Hematopoietic multipotent progenitor cell treated with erythropoietin and hydrocortisone succinate and interleukin-3 and kit ligand, for 8 days (in vitro differentiated cells): ENCODE data around the gene DUSP5.
A peak's percentile ranks its signal among the peaks of the same experiment; 100 is the strongest.
"Not testable (repeated sequence)": the region's sequence is repeated elsewhere in the genome, so short reads cannot be mapped to it uniquely, and the experiment has no call there.

ENCODE experiments used
- DNase-seq: peaks from one replicate; pipeline ENCODE4 v3.0.0-alpha.2; 2015

Gene DUSP5

DNA sequence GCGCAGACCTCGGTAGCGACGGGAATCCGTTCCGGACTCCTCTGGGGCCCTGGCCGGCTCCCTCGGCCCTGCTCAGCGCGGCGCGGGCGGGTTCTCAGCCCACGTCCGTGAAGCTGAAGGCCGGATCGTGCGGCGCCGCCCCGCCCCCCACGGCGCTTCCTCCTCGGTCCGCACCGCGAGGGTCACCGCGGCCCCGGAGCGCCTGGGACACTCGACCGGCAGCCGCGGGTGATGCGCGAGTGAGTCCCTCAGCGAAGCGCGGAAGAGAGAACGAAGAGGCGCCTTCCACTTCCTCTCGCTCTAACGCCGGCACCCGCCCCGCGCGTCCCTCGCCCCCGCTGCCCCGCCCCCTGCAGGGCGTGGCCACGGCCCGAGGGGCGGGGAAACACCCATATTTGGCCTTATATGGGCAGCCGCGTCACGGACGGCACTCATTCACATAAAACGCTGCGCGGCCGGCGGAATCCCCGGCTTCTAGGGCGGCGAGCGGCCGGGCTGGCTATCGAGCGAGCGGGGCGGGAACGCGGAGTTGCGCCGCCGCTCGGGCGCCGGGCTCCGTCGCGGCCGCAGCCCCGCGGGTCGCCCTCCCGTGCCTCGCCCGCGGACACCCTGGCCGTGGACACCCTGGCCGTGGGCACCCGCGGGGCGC, at the start of gene DUSP5:
DUSP5 (plus strand) TSS at position 470 of the 649 bp plus-strand sequence. CDS start 215 bp downstream, outside the sequence.
- DNase-seq: peak; percentile 93

- no peak for DNase-seq
These were observed 48.9 kb upstream of the DUSP5 start for GRCh38 chr10:110448682-110449418.

GRCh38 chr10:110455446-110455845, 42.3 kb upstream of the DUSP5 start:
- DNase-seq: no peak

- DNase-seq: no peak
These were observed 41.7 kb upstream of the DUSP5 start for GRCh38 chr10:110456046-110456445.

DNA sequence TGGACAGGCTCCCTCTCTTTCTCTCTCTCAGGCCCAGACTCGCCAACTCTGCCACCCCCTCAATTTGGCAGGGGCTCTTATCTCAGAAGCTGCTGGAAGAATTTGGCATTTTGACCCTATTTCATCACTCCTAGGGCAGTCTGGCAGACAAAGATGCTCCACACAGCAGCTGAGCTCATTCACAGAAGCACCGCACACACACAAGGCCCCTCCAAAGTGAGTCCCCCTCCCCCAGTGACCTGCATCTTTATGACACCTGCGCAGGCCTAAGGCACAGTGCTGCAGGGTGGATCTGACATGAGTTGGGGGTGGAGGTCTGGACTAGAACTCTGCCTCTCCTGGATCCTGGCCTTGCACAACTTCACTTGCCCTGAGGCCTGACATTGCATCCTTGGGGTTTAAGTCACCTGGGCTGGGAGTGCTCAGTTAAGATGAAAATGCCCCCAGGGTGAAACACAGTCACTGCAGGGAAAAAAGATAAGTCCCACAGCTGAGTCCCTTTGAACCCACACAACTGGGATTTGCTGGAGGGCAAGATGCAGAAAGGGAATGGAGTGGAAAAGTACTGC, 41.1 kb upstream of the DUSP5 start:
- DNase-seq: no peak

DNA sequence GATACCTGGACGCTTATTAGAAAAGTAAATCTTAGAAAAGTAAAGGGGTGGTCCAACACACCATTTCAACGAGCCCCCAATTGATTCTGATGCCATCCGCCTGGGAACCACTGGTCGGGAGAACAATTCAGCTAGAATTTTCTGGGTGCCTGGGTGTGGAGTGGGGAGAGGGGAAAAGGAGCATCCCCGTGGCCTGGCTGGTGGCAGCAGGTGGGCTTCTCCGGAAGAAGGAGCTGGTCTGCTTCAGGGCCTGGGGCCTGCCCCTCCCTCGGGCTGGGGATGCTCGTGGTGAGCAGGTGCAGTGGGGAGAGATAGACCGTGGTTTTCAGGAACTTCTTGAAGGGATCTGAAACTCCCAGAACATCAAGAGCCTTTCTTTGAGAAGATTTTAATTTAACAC, 39.9 kb upstream of the DUSP5 start:
- no peak for DNase-seq

DNA sequence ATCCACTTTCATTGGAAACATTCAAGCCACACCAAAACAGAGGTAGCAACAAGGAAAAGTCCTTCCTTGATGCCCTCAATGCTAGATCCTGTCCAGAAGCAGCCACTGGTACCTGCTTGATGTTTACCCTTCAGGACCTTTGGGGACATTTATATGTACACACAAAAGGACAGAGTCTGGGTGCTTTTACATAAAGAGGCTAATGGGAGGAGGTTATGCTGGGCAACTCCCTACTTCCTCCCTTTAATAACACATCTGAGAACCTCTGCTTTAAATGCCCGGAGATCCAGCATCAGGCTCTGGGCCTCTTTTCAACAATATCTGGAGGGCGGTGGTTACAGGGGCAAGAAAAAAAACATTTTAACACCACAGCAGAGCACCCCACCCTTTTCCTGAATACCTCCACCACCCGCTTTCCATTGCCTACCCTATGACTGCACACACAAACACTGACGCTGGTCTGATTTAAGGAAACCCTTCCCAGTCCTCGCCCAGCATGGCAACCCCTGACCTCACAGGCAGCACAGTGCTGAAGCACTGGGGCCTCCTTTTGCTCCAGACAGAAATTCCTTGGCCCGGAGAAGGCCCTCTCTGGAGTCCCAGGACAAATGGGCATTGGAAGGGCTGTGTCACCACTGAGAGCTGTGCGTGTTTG, 39.3 kb upstream of the DUSP5 start:
- DNase-seq: no peak

DNA sequence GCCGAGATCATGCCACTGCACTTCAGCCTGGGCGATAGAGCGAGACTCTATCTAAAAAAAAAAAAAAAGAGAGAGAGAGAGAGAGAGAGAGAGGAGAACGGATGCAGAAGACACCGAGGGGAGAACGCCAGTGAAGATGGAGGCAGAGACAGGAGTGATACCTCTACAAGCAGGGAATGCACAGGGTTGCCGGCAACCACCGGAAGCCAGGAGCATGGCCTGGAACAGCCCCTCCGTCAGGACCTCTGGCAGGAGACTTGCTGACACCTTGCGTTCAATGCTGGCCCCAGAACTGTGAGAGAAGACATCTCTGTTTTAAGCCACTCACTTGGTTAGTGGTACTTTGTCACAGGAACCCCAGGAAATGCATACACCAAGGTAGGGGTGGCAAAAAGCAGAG, 38.1 kb upstream of the DUSP5 start:
- no peak for DNase-seq

- DNase-seq: no peak
These were observed 37.4 kb upstream of the DUSP5 start for GRCh38 chr10:110460111-110460809.

GRCh38 chr10:110461088-110461487, 36.6 kb upstream of the DUSP5 start:
- DNase-seq: no peak

DNA sequence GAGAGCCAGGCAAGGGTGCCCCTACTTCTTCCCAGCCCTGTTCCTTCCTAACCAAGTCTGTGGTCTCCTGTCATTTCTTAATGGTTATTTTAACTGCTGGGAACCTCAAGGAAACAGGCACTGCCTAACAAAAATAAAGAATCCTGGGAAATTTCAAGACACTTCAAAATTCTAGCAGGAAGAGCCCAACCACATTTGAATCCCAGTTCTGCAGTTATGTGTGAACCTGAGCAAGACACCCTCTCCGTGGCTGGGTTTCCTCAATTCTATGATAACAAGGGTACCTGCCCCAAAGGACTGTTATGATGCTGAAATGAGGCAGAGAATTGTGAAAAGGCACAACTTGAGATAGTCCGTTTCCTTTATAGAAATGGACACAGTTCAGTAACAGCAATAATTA, 36.2 kb upstream of the DUSP5 start:
- DNase-seq: no peak

DNA sequence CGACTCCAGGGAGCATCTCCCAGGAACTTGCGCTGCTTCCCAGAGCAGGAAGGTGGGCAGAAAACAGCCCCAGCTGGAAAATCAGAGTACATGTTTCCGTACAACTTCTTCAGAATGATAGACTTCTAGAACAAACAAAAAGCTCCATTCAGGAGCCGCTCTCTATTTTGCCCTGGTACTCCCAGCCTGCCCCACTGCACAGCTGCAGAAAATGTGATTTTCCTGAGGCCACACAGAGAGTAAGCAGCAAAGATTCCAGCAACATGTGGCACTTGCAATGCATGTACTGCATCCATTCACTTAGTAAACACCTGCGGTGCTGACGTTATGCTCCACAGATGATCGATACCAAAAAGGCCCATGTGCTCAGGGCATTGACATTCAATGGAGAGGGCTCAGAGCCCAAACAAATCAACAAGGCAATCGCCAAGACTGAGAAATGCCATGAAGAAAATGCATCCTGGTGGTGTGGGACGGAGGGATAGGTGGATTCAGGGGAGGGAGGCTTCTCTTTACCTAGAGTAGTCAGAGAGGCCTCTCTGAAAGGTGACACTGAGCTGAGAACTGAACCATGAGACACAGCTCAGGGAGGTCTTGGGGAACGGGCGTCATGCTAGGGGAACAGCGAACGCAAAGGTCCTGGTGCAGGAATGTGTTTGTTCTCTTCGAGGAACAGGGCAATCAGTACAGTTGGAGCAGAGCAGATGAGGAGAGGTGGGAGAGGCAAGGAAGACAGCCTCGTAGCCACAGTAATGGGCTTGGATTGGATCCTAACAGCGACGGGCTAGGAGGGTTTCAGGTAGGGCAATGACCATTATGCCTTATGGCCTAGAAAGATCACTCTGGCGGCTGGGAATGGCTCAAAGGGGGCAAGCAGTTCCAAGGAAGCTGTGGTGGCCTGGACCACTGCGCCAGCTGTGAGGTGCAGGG, 35.3 kb upstream of the DUSP5 start:
- DNase-seq: no peak

DNA sequence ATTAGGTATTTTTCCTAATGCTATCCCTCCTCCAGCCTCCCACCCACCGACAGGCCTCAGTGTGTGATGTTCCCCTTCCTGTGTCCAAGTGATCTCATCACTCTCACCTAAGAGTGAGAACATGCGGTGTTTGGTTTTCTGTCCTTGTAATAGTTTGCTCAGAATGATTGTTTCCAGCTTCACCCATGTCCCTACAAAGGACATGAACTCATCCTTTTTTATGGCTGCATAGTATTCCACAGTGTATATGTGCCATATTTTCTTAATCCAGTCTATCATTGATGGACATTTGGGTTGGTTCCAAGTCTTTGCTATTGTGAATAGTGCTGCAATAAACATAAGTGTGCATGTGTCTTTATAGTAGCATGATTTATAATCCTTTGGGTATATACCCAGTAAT, 29.4 kb upstream of the DUSP5 start:
- not testable (repeated sequence) for DNase-seq

DNA sequence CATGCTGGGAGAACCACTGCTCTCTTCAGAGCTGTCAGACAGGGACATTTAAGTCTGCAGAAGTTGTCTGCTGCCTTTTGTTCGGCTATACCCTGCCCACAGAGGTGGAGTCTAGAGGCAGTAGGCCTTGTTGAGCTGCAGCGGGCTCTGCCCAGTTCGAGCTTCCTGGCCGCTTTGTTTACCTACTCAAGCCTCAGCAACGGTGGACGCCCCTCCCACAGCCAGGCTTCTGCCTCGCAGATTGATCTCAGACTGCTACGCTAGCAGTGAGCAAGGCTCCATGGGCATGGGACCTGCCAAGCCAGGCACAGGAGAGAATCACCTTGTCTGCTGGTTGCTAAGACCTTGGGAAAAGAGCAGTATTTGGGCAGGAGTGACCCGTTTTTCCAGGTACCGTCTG, 27.2 kb upstream of the DUSP5 start:
- DNase-seq: not testable (repeated sequence)

DNA sequence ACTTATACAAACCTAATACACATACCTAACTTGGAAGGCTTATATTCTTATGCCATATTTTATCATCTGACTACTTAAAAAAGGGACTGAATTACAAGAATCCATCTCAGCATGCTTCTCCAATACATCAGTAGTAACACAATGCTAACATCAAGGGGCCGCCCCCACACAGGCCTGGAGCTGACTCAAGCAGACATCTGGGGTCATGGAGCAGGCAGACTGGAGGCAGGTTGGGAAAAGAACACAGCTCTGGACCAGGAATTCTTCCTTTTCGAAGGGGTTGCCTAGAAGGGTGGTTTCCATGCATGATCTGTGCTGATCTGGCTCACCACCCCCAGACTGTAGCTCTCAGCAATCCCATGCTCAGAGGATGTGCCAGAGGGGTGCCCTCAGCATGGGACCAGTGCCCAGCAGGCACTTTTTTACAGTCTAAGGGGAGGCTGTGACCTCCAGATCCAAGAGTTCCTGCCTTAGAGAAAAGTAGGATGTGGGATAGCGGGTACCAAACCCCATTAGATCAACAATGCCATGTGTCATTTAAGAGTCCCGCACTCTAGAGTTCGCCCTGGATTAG, 26.1 kb upstream of the DUSP5 start:
- no peak for DNase-seq

DNA sequence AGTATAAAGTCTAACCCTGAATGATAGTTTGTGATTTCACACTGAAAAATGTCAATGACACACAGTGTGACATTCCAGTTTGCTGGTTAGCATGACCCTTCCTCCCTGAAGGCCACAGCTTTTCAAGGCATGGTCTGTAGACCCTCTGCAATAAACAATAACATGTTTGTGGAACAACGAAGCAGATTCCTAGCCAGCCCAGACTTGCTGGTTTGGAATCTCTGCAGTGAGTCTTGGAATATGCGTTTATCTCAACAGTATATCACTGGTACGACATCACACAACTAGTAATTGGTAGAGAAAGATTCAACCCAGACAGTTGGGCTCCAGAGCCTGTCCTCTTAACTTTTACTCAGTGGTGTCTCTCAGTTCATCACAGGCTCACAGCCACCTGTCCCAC, 23.7 kb upstream of the DUSP5 start:
- DNase-seq: no peak

DNA sequence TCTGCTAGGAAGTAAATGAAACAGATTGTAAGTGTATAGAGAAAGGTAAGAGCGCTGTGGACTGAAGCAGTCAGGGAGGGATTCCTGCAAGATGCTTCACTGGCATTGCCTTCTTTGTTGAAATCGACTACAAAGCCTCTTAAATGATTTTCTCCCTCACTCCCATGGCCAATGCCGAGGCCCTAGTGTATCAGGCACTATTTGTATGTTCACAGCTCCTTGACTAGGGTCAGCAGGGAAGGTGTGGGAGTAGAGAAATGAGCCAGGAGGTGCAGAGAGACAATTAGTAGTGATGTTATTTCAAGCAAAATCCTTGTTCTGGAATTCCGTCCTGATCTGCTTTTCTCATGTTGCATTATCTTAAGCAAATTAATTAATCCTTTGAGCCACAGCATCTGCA, 22.9 kb upstream of the DUSP5 start:
- no peak for DNase-seq

- no peak for DNase-seq
These were observed 21.8 kb upstream of the DUSP5 start for GRCh38 chr10:110475722-110476515.

GRCh38 chr10:110479710-110480109, 18.0 kb upstream of the DUSP5 start:
- no peak for DNase-seq

DNA sequence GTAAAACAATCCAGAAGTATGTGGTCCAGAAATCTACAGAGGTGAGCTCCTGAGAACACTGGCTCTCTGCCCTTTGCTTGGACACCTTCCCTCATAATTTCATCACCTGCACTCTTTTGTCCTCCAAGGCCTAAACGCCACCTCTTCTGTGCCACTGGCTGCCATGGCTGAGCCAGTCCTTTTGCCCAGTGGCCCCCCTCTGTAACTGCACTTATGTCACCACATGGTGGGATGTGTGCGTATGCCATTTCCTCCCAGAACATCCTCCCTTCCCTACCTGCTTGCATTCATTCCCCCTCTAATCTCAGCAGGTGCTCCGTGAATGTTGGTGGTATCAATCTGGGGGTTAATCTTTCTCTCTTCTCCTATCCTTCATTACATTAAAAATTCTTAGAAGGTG, 17.3 kb upstream of the DUSP5 start:
- DNase-seq: no peak

DNA sequence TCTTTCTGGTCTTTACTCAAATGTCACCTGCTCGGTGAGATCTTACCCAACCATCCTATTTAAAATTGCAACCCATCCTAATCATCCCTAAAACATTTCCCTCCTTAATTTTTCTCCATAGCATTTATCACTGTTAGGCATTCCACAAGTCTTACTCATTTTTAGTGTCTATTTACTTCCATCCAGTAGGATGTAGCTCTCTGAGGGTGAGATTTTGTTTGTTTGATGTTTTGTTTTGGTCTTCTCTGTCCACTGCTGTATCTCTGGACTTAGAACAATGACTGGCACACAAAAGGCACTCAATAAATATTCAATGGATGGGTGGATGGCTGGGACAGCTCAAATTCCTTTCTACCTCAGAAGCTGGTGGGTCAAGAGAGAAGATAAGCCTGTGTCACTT, 15.8 kb upstream of the DUSP5 start:
- DNase-seq: no peak
